Right lobe of liver (tissue), 6 donors: ENCODE measurements around the gene FMO3. TPM values are rescaled to one million over a fixed set of nuclear protein-coding genes. Genes with fewer than 3 reads are reported as not detected.

ENCODE experiments used
- ATAC-seq, 4 donors: fragments of 200-7000 bp; cut with Tn5 transposase; one replicate each; pipeline ENCODE4 v1.9.1; 2020; ENCODE audit warnings: mild to moderate bottlenecking in 4 of 4, moderate library complexity in 4 of 4
- DNase-seq, 3 donors: peaks; one replicate each; pipeline ENCODE4 v3.0.0-alpha.2; 2020
- H3K27ac ChIP-seq, 3 donors: fragments of 200-600 bp; one replicate each; pipeline ENCODE4 v1.8.0; 2022
- H3K27me3 ChIP-seq, 2 donors: fragments of 200-600 bp; one replicate each; pipeline ENCODE4 v1.8.0; 2022
- H3K36me3 ChIP-seq, 4 donors: fragments of 200-600 bp; sonication (generic) in 1 of 4; one replicate each; pipeline versions ENCODE4 v1.5.1 to v1.8.0; 2017 to 2022; ENCODE audit warnings: control low read depth in 1 of 4
- H3K4me1 ChIP-seq, 4 donors: fragments of 200-600 bp; sonication (generic) in 1 of 4; one replicate each; pipeline versions ENCODE4 v1.5.1 to v1.8.0; 2017 to 2022; ENCODE audit warnings: control low read depth in 1 of 4
- H3K4me3 ChIP-seq, 3 donors: fragments of 200-600 bp; one replicate each; pipeline ENCODE4 v1.8.0; 2022
- H3K9me3 ChIP-seq, 4 donors: fragments of 200-600 bp; sonication (generic) in 1 of 4; one replicate each; pipeline versions ENCODE4 v1.5.1 to v1.8.0; 2017 to 2022; ENCODE audit warnings: control low read depth in 1 of 4
- POLR2A ChIP-seq: fragments of 450-650 bp; IDR thresholded peaks from one replicate; pipeline ENCODE4 v1.6.1; 2017; ENCODE audit warnings: antibody characterized with exemption, mild to moderate bottlenecking
- WGBS: methylation state at CpG from one replicate; pipeline ENCODE4 v1.1.6; 2018; ENCODE audit warnings: low coverage, low lambda C conversion rate; ENCODE audit not compliant: insufficient coverage; ENCODE audit errors: missing lambda C conversion rate; 5-methylcytosine and 5-hydroxymethylcytosine counted together
- intact Hi-C, 2 donors: fragments of 100-400 bp; cut with DNase I; formaldehyde crosslinking; loops; one replicate each; pipeline versions ENCODE4 v1.11.2 to v1.14.1; 2022
- total RNA-seq, 6 experiments: library from RNA; depleted of rRNA in 2 of 6; stranded (reverse); fragments of >200 nt in 2 of 6; fragmentation: NEBNext Ultra II Directional in 3 of 6; extraction: Animal tissue kit (Norgen Biotek cat#: 25700) in 3 of 6; gene quantifications; one replicate each; pipeline versions ENCODE4 v1.1.0 to v1.2.4, GENCODE V29; 2016 to 2023
- TF ChIP-seq, protein P1 (sequence below), 4 donors: fragments of 200-600 bp in 3 of 4; fragments of 450-650 bp in 1 of 4; IDR thresholded peaks; one replicate each; pipeline versions ENCODE4 v1.5.1 to v1.8.0; 2016 to 2022; ENCODE audit warnings: antibody characterized with exemption in 4 of 4, mild to moderate bottlenecking in 2 of 4
- donor health status: DM: no; HTN: yes; CAD: no.
- donor health status: DM: no; HTN: no; CAD: no.
- donor health status: DM: no; HTN: no; CAD: no.
- donor health status: DM: no; HTN: yes; CAD: no.
- donor health status: DM: no; HTN: yes; CAD: no.

Gene FMO3
- total RNA-seq, 6 experiments from 2014 or later: 107 to 428 (median 326) TPM

DNA sequence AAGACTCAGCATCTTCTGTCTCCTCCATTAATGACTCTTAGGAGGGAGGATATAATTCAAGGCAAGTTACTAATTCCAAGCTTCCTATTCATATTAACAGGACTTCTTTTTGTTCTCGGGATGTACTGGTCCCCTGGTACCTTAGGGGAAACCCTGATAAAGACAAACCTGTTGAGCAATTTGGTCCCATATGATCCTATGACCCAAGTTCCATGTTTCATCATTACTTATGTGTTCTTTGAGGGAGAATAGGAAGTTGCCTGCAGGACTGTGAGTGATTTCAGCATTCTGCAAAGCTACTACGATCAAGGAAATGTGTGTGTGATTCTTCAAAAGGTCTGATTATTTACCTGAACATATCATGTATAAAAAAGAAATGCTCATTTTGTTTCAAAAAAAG is 5.8 kb upstream of the FMO3 start:
- Histone ChIP-seq H3K27me3 (no peaks in the 10 kb centered on the region), H3K27ac (peak overlapping the region in 2 of 3 donors; percentile 78 to 79), H3K9me3 (no peaks in the 10 kb centered on the region), H3K4me1 (peaks cover 0 to 75% (median 20%) of the 10 kb centered on the region in 4 donors), H3K36me3 (no peaks in the 10 kb centered on the region), H3K4me3 (no peak overlapping the region)
- ATAC-seq: peak in 2 of 4 donors; percentile 12 to 15
- no peak for DNase-seq
- 29% methylated on average over 2 of the region's 2 CpGs for WGBS
- TF ChIP-seq, protein P1, sequence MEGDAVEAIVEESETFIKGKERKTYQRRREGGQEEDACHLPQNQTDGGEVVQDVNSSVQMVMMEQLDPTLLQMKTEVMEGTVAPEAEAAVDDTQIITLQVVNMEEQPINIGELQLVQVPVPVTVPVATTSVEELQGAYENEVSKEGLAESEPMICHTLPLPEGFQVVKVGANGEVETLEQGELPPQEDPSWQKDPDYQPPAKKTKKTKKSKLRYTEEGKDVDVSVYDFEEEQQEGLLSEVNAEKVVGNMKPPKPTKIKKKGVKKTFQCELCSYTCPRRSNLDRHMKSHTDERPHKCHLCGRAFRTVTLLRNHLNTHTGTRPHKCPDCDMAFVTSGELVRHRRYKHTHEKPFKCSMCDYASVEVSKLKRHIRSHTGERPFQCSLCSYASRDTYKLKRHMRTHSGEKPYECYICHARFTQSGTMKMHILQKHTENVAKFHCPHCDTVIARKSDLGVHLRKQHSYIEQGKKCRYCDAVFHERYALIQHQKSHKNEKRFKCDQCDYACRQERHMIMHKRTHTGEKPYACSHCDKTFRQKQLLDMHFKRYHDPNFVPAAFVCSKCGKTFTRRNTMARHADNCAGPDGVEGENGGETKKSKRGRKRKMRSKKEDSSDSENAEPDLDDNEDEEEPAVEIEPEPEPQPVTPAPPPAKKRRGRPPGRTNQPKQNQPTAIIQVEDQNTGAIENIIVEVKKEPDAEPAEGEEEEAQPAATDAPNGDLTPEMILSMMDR (IDR thresholded peaks at IDR 0.05): no peak
- TF ChIP-seq POLR2A: no peak
- intact Hi-C loops: no loop called here

GRCh38 chr1:171087896-171088295 is 2.8 kb upstream of the FMO3 start:
- no peaks in the 10 kb centered on the region for H3K9me3 ChIP-seq
- peak in 1 of 3 donors; percentile 66 for DNase-seq
- no peaks in the 10 kb centered on the region for H3K27me3 ChIP-seq
- peaks cover 0 to 61% (median 14%) of the 10 kb centered on the region in 4 donors for H3K4me1 ChIP-seq
- ATAC-seq: peak; percentile 17 to 60 (median 34)
- no peaks in the 10 kb centered on the region for H3K36me3 ChIP-seq
- intact Hi-C loops: no loop called here
- peak overlapping the region in 2 of 3 donors; percentile 59 to 66 for H3K27ac ChIP-seq
- no peak overlapping the region for H3K4me3 ChIP-seq
- no peak for TF ChIP-seq POLR2A
- TF ChIP-seq, protein P1 (IDR thresholded peaks at IDR 0.05): no peak

GRCh38 chr1:171103862-171104261 is 13.2 kb downstream of the FMO3 start:
- Histone ChIP-seq H3K27me3 (no peaks in the 10 kb centered on the region), H3K9me3 (no peaks in the 10 kb centered on the region), H3K4me1 (peaks cover 0 to 22% (median 4%) of the 10 kb centered on the region in 4 donors), H3K36me3 (peaks cover 0 to 83% (median 40%) of the 10 kb centered on the region in 4 donors), H3K27ac (no peak overlapping the region), H3K4me3 (no peak overlapping the region)
- intact Hi-C loops: no loop called here
- DNase-seq: no peak
- no peak for TF ChIP-seq POLR2A
- TF ChIP-seq, protein P1 (IDR thresholded peaks at IDR 0.05): no peak
- ATAC-seq: peak in 1 of 4 donors; percentile 30
- WGBS: 91% methylated on average over 1 of the region's 1 CpG

DNA sequence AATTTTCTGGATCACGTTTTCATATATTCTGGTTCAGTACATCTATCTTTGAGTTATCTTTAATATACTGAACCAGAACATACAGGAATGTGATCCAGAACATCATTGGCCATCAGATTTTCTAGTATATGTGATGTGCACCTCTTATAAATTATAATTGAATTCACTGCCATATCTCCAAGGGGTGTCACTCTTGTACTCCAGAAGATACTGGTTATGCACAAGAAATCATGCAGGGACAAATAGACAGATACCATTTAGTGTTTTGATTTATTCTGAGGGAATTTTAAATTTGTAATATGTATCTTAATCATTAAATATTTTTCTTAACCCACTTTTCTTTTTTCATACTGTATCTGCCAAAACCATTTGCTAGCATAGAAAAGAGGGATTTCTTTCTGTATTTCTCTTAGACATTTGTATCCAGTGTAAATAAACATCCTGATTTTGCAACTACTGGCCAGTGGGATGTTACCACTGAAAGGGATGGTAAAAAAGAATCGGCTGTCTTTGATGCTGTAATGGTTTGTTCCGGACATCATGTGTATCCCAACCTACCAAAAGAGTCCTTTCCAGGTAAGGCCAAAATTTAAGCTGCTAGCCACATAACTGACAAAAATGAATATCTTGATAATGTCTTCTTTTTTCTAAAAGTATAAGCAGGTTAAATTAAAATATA is 16.7 kb downstream of the FMO3 start:
- H3K9me3 ChIP-seq: no peaks in the 10 kb centered on the region
- H3K27ac ChIP-seq: no peak overlapping the region
- TF ChIP-seq POLR2A: no peak
- TF ChIP-seq, protein P1 (IDR thresholded peaks at IDR 0.05): peak in 1 of 4 donors; percentile 11
- H3K4me3 ChIP-seq: no peak overlapping the region
- intact Hi-C loops: no loop called here
- DNase-seq: no peak
- peaks cover 0 to 83% (median 41%) of the 10 kb centered on the region in 4 donors for H3K36me3 ChIP-seq
- H3K27me3 ChIP-seq: no peaks in the 10 kb centered on the region
- ATAC-seq: peak in 3 of 4 donors; percentile 33 to 74 (median 60)
- H3K4me1 ChIP-seq: peaks cover 0 to 10% (median 3%) of the 10 kb centered on the region in 4 donors
- 27% methylated on average over 3 of the region's 3 CpGs for WGBS
